SU-DHL-6 (cell line): ENCODE data around the gene TRPM3.

ENCODE experiments used
- CTCF ChIP-seq: fragments of 200-600 bp; sonication (generic); IDR thresholded peaks from one replicate; pipeline ENCODE4 v1.5.1; 2017; ENCODE audit warnings: antibody characterized with exemption, mild to moderate bottlenecking, low read length, moderate library complexity; ENCODE audit not compliant: insufficient read depth, poor library complexity, severe bottlenecking
- EZH2phosphoT487 ChIP-seq: fragments of 200-600 bp; sonication (generic), shearing (Covaris generic); conservative IDR thresholded peaks from 2 replicates; pipeline ENCODE4 v1.6.1; 2018; ENCODE audit warnings: mild to moderate bottlenecking, antibody characterized with exemption, low read length, moderate library complexity, mixed read lengths

- TF ChIP-seq CTCF: no peak
- no peak for TF ChIP-seq EZH2phosphoT487
Observed at GRCh38 chr9:70893580-70894122, 227.8 kb downstream of the TRPM3 start.
